AG04450 (cell line): ENCODE results near the gene KDSR. TPM values are rescaled to one million over a fixed set of nuclear protein-coding genes. Genes with fewer than 3 reads are reported as not detected.

Experiments used
- CTCF ChIA-PET: fragments of 300-600, 350-600 bp; formaldehyde crosslinking; extraction: SDS; loops from one replicate; lab custom pipeline; 2022; ENCODE audit warnings: antibody characterized with exemption, inconsistent platforms; lab: Charles Lee
- POLR2A ChIA-PET: fragments of 350-600 bp; formaldehyde crosslinking; extraction: SDS; loops from one replicate; lab custom pipeline; 2021; ENCODE audit warnings: antibody characterized with exemption, inconsistent platforms; lab: Yijun Ruan, JAX
- DNase-seq: peaks from one replicate; pipeline ENCODE4 v3.0.0-alpha.2; 2011; ENCODE audit warnings: low read depth, low spot score
- H3K27ac ChIP-seq: one replicate; pipeline ENCODE4 v1.5.1; 2012; ENCODE audit warnings: low read depth, low read length, control low read depth
- H3K27me3 ChIP-seq: one replicate; pipeline ENCODE4 v1.6.0; 2012; ENCODE audit warnings: low read length; ENCODE audit not compliant: control insufficient read depth, insufficient read depth
- H3K4me3 ChIP-seq: 2 replicates; pipeline ENCODE4 v1.5.1; 2011; ENCODE audit warnings: mild to moderate bottlenecking, low read depth, low read length, control low read depth
- H3K9me3 ChIP-seq: 2 replicates; pipeline ENCODE4 v1.5.1; 2012; ENCODE audit warnings: low read length; ENCODE audit not compliant: control insufficient read depth, insufficient read depth
- polyA plus RNA-seq: library from polyadenylated mRNA; depleted of rRNA; stranded (reverse); fragments of >200 nt; gene quantifications from 2 replicates; pipeline ENCODE4 v1.2.3, GENCODE V29; 2011
- TF ChIP-seq, protein P1 (sequence below): IDR thresholded peaks from 2 replicates; pipeline ENCODE4 v1.5.1; 2011; ENCODE audit warnings: low read depth, low read length, control low read depth, inconsistent platforms

Gene KDSR
- polyA plus RNA-seq, 1 experiment: 39.9 TPM

DNA sequence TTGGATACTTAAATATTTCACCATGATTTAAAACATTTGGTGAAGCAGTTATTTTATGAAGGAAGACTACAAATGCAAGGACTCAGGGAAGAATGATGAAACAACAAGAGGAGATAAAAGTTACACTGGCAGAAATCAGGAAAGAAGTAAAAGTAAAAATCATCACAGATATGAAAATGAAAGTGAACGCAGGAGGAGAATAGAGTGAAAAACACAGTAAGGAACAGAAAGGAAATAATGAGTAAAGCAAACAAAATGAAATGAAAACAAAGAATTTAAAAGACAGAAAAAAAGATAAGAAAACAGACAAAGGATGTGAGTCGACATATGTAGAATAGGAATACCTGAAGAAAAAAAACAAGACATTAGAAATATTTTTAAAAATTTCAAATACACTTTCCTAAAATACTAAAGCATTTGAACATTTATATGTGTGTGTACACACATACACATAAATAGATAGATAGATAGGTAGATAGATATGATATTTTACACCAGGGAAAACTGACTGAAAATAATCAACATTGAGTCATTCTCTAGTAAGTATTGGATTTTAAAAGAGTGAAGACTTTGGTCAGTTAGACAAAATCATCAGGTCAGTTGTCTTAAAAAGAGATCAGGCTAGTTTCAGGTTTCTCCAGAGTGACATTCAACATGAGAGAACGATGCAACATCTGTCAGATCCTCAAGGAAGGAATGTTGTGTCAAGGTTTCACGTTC lies 12.1 kb upstream of the KDSR start:
- Histone ChIP-seq H3K27ac (no peak overlapping the region), H3K27me3 (no peaks in the 10 kb centered on the region), H3K9me3 (peaks cover 9% of the 10 kb centered on the region), H3K4me3 (no peak overlapping the region)
- no peak for DNase-seq
- ChIA-PET POLR2A (no interaction called here), CTCF (interaction anchor here (0.7 kb wide), 1 partner anchor 362 kb away, joined by 6 read pairs; no protein-coding TSS in a partner anchor)
- TF ChIP-seq, protein P1, sequence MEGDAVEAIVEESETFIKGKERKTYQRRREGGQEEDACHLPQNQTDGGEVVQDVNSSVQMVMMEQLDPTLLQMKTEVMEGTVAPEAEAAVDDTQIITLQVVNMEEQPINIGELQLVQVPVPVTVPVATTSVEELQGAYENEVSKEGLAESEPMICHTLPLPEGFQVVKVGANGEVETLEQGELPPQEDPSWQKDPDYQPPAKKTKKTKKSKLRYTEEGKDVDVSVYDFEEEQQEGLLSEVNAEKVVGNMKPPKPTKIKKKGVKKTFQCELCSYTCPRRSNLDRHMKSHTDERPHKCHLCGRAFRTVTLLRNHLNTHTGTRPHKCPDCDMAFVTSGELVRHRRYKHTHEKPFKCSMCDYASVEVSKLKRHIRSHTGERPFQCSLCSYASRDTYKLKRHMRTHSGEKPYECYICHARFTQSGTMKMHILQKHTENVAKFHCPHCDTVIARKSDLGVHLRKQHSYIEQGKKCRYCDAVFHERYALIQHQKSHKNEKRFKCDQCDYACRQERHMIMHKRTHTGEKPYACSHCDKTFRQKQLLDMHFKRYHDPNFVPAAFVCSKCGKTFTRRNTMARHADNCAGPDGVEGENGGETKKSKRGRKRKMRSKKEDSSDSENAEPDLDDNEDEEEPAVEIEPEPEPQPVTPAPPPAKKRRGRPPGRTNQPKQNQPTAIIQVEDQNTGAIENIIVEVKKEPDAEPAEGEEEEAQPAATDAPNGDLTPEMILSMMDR: no peak

DNA sequence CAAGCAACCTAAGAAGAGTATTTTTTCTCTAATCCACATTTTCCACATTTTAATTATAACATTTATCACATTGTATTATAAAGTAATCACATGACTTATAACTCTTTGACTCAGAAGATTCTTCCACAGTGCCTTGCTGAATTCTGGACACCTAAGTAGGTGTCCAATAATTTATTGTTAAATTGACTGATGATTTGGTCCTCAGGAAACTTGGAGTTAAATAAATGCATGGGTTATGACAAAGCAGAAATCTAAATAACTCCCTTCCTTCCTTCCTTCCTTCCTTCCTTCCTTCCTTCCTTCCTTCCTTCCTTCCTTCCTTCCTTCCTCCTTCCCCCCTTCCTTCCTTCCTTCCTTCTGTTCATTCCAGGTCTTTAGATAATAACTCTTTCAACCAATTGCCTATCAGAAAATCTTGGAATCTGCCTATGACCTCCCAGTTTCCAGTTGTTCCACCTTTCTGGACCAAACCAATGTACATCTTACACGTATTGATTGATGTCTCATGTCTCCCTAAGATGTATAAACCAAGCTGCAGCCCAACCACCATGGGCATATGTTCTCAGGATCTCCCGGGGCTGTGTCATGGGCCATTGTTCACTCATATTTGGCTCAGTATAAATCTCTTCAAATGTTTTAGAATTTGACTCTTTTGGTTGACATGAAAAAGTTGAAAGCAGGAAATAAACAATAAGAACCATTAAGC lies 10.4 kb upstream of the KDSR start:
- TF ChIP-seq, protein P1: no peak
- POLR2A ChIA-PET: no interaction called here
- Histone ChIP-seq H3K4me3 (no peak overlapping the region), H3K27me3 (no peaks in the 10 kb centered on the region), H3K9me3 (peaks cover 6% of the 10 kb centered on the region), H3K27ac (no peak overlapping the region)
- CTCF ChIA-PET: interaction anchor here (0.6 kb wide), 1 partner anchor 55 kb away, joined by 3 read pairs; no protein-coding TSS in a partner anchor
- DNase-seq: no peak

DNA sequence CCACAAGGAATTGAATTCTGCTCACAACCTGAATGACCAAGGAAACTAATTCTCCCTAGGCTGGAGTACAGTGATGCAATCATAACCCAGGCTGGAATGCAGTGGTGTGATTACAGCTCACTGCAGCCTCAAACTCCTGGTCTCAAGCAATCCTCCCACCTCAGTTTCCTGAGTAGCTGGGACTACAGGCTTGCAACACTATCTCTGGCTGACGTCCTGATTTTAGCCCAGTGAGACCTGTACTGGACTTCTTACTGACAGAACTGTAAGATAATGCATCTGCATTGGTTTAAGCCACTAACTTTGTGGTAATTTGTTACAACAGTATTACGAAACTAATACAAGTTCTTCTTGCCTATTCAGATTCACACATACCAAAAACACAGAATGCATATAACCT lies 9.5 kb upstream of the KDSR start:
- POLR2A ChIA-PET: interaction anchor here (1.1 kb wide), 1 partner anchor 9 kb away, joined by 3 read pairs; no protein-coding TSS in a partner anchor
- peaks cover 6% of the 10 kb centered on the region for H3K9me3 ChIP-seq
- CTCF ChIA-PET: interaction anchor here (0.5 kb wide), 1 partner anchor 62 kb away, joined by 3 read pairs; no protein-coding TSS in a partner anchor
- DNase-seq: no peak
- no peaks in the 10 kb centered on the region for H3K27me3 ChIP-seq
- no peak overlapping the region for H3K27ac ChIP-seq
- TF ChIP-seq, protein P1: no peak
- H3K4me3 ChIP-seq: no peak overlapping the region

DNA sequence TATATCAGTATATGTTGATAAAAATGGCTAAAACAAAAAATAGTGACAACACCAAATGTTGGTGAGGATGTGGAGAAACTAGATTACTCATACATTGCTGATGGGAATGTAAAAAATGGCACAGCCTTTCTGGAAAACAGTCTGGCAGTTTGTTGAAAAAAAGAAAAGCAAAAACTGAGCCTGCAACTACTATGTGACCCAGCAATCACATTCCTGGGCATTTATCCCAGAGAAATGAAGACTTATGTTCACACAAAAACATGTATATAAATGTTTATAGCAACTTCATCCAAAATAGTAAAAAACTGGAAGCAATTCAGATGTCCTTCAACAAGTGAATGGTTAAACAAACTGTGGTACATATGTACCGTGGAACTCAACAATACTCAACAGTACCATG lies 7.5 kb upstream of the KDSR start:
- no peak overlapping the region for H3K4me3 ChIP-seq
- no peaks in the 10 kb centered on the region for H3K27me3 ChIP-seq
- ChIA-PET CTCF (no interaction called here), POLR2A (no interaction called here)
- peak; percentile 20 for DNase-seq
- peaks cover 6% of the 10 kb centered on the region for H3K9me3 ChIP-seq
- TF ChIP-seq, protein P1: no peak
- H3K27ac ChIP-seq: no peak overlapping the region

DNA sequence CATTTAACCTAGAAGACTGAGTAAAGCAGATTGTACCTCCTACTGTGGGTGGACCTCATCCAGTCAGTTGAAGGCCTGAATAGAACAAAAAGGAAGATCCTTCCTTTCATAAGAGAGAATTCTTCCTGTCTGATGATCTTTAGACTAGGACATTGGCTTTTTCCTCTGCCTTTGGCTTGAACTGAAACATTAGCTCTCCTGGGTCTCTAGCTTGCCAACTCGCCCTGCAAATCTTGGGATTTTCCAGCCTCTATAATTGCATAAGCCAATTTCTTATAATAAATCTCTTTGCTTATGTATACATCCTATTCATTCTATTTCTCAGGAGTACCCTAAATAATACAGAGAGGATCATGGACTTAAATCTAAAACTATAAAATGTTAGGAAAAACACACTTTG lies 6.2 kb upstream of the KDSR start:
- peaks cover 6% of the 10 kb centered on the region for H3K9me3 ChIP-seq
- ChIA-PET POLR2A (no interaction called here), CTCF (no interaction called here)
- TF ChIP-seq, protein P1: no peak
- DNase-seq: no peak
- H3K27ac ChIP-seq: no peak overlapping the region
- no peak overlapping the region for H3K4me3 ChIP-seq
- H3K27me3 ChIP-seq: no peaks in the 10 kb centered on the region
